WTC11 (cell line): ENCODE results near the gene FAM200A. TPM values are rescaled to one million over a fixed set of nuclear protein-coding genes. Genes with fewer than 3 reads are reported as not detected.
A peak's percentile ranks its signal among the peaks of the same experiment; 100 is the strongest.
"Not testable (repeated sequence)": the region's sequence is repeated elsewhere in the genome, so short reads cannot be mapped to it uniquely, and the experiment has no call there.

Experiments used
- ATAC-seq: fragments of 200-7000 bp; cut with Tn5 transposase; 2 replicates; pipeline ENCODE4 v1.10.0; 2021; ENCODE audit warnings: mild to moderate bottlenecking, moderate library complexity
- CTCF ChIA-PET: fragments of 300-600 bp; sonication (Branson Sonifier 250); formaldehyde crosslinking; loops from one replicate; lab custom pipeline; 2021; ENCODE audit warnings: antibody characterized with exemption; lab: Charles Lee
- POLR2A ChIA-PET: fragments of 350-600 bp; sonication (Branson Sonifier 250); formaldehyde crosslinking; loops from one replicate; lab custom pipeline; 2021; ENCODE audit warnings: antibody characterized with exemption; lab: Charles Lee
- DNase-seq: peaks from one replicate; pipeline ENCODE4 v3.0.0; 2021; ENCODE audit warnings: low spot score
- H3K27ac Mint-ChIP-seq: 2 replicates; pipeline ENCODE4 v1.8.0; 2021; ENCODE audit warnings: mixed read lengths
- H3K27me3 Mint-ChIP-seq: 2 replicates; pipeline ENCODE4 v1.8.0; 2021; ENCODE audit warnings: low read depth, mild to moderate bottlenecking, moderate library complexity, mixed read lengths
- H3K36me3 Mint-ChIP-seq: 2 replicates; pipeline ENCODE4 v1.8.0; 2021; ENCODE audit warnings: mixed read lengths
- H3K4me1 Mint-ChIP-seq: 2 replicates; pipeline ENCODE4 v1.8.0; 2022; ENCODE audit warnings: mixed read lengths
- H3K4me3 Mint-ChIP-seq: 2 replicates; pipeline ENCODE4 v1.8.0; 2021; ENCODE audit warnings: mild to moderate bottlenecking, moderate library complexity, mixed read lengths
- H3K9me3 Mint-ChIP-seq: 2 replicates; pipeline ENCODE4 v1.8.0; 2021; ENCODE audit warnings: mixed read lengths
- ARID4B ChIP-seq: sonication (generic); formaldehyde crosslinking; IDR thresholded peaks from 2 replicates; pipeline ENCODE4 v1.8.0; 2023; ENCODE audit warnings: missing genetic modification reagents, mild to moderate bottlenecking, borderline replicate concordance
- ATF1 ChIP-seq: sonication (generic); formaldehyde crosslinking; IDR thresholded peaks from 2 replicates; pipeline ENCODE4 v1.8.1; 2023; ENCODE audit warnings: mild to moderate bottlenecking, moderate library complexity, missing genetic modification reagents
- CBFB ChIP-seq: sonication (generic); formaldehyde crosslinking; IDR thresholded peaks from 2 replicates; pipeline ENCODE4 v1.8.1; 2022; ENCODE audit warnings: mild to moderate bottlenecking, low read depth, missing genetic modification reagents
- CREB1 ChIP-seq: sonication (generic); formaldehyde crosslinking; IDR thresholded peaks from 2 replicates; pipeline ENCODE4 v1.8.0; 2023; ENCODE audit warnings: mild to moderate bottlenecking, missing genetic modification reagents
- ETV6 ChIP-seq: sonication (generic); formaldehyde crosslinking; IDR thresholded peaks from 2 replicates; pipeline ENCODE4 v1.8.1; 2022; ENCODE audit warnings: mild to moderate bottlenecking, missing genetic modification reagents
- FOXK1 ChIP-seq: sonication (generic); formaldehyde crosslinking; IDR thresholded peaks from 2 replicates; pipeline ENCODE4 v1.8.0; 2022; ENCODE audit warnings: mild to moderate bottlenecking, moderate library complexity, missing genetic modification reagents
- FOXP1 ChIP-seq: sonication (generic); formaldehyde crosslinking; IDR thresholded peaks from 2 replicates; pipeline ENCODE4 v1.8.0; 2022; ENCODE audit warnings: missing genetic modification reagents, mild to moderate bottlenecking, moderate library complexity, borderline replicate concordance
- GABPB1 ChIP-seq: sonication (generic); formaldehyde crosslinking; IDR thresholded peaks from 2 replicates; pipeline ENCODE4 v1.8.1; 2023; ENCODE audit warnings: mild to moderate bottlenecking, missing genetic modification reagents
- HMGA2 ChIP-seq: fragments of 250-450 bp; sonication (Bioruptor Pico); IDR thresholded peaks from 2 replicates; pipeline ENCODE4 v1.4.0; 2021; ENCODE audit warnings: mild to moderate bottlenecking, moderate library complexity
- JUN ChIP-seq: sonication (generic); formaldehyde crosslinking; IDR thresholded peaks from 2 replicates; pipeline ENCODE4 v1.8.0; 2023; ENCODE audit warnings: mild to moderate bottlenecking, missing genetic modification reagents
- RELA ChIP-seq: sonication (generic); formaldehyde crosslinking; IDR thresholded peaks from 2 replicates; pipeline ENCODE4 v1.8.1; 2022; ENCODE audit warnings: missing genetic modification reagents, mild to moderate bottlenecking, borderline replicate concordance
- SMAD3 ChIP-seq: sonication (generic); formaldehyde crosslinking; IDR thresholded peaks from 2 replicates; pipeline ENCODE4 v1.8.0; 2022; ENCODE audit warnings: missing genetic modification reagents, mild to moderate bottlenecking, borderline replicate concordance
- SMAD4 ChIP-seq: sonication (generic); formaldehyde crosslinking; IDR thresholded peaks from 2 replicates; pipeline ENCODE4 v1.8.0; 2022; ENCODE audit warnings: mild to moderate bottlenecking, missing genetic modification reagents
- SP1 ChIP-seq: sonication (generic); formaldehyde crosslinking; conservative IDR thresholded peaks from 2 replicates; pipeline ENCODE4 v1.8.1; 2022; ENCODE audit warnings: missing genetic modification reagents
- TCF7 ChIP-seq: sonication (generic); formaldehyde crosslinking; IDR thresholded peaks from 2 replicates; pipeline ENCODE4 v1.8.0; 2022; ENCODE audit warnings: mild to moderate bottlenecking, low read depth, missing genetic modification reagents, moderate library complexity
- ZMAT4 ChIP-seq: fragments of 250-450 bp; sonication (Bioruptor Pico); IDR thresholded peaks from 2 replicates; pipeline ENCODE4 v1.9.0; 2021; ENCODE audit warnings: mild to moderate bottlenecking
- ZNF121 ChIP-seq: sonication (generic); formaldehyde crosslinking; IDR thresholded peaks from 2 replicates; pipeline ENCODE4 v1.8.0; 2023; ENCODE audit warnings: missing genetic modification reagents
- ZNF263 ChIP-seq: sonication (generic); formaldehyde crosslinking; IDR thresholded peaks from 2 replicates; pipeline ENCODE4 v1.8.1; 2022; ENCODE audit warnings: low read depth, mild to moderate bottlenecking, moderate library complexity, missing genetic modification reagents
- ZNF425 ChIP-seq: fragments of 250-450 bp; sonication (Bioruptor Pico); conservative IDR thresholded peaks from 2 replicates; pipeline ENCODE4 v1.9.0; 2021; ENCODE audit warnings: mild to moderate bottlenecking
- total RNA-seq: library from RNA; stranded (reverse); gene quantifications from 3 replicates; pipeline ENCODE4 v1.2.3, GENCODE V29; 2021
- TF ChIP-seq, protein P1 (sequence below): sonication (generic); formaldehyde crosslinking; IDR thresholded peaks from 2 replicates; pipeline ENCODE4 v1.8.0; 2022; ENCODE audit warnings: mild to moderate bottlenecking, missing genetic modification reagents
- TF ChIP-seq, protein P2 (sequence below): sonication (generic); formaldehyde crosslinking; IDR thresholded peaks from 2 replicates; pipeline ENCODE4 v1.8.1; 2023; ENCODE audit warnings: mild to moderate bottlenecking, missing genetic modification reagents, borderline replicate concordance

Gene FAM200A
- total RNA-seq, 1 experiment from 2014 or later, result 5.9 TPM

- TF ChIP-seq CBFB, result no peak
- no peak for TF ChIP-seq FOXP1
- TF ChIP-seq ZNF425 (CRISPR knock-in tag), result no peak
- no peak for TF ChIP-seq CREB1 (CRISPR knock-in tag)
- no peak for TF ChIP-seq FOXK1 (CRISPR knock-in tag)
- no peak for TF ChIP-seq JUN
- TF ChIP-seq ZMAT4 (CRISPR knock-in tag), result no peak
- ATAC-seq (no peak), DNase-seq (no peak)
- ChIA-PET POLR2A (no interaction called here), CTCF (no interaction called here)
- Mint-ChIP-seq H3K27ac (no peak overlapping the region; the same call in 1 of the 2 replicates), H3K27me3 (no peaks in the 10 kb centered on the region), H3K36me3 (peaks cover 44% of the 10 kb centered on the region), H3K4me3 (no peak overlapping the region), H3K9me3 (no peaks in the 10 kb centered on the region), H3K4me1 (peaks cover 19% of the 10 kb centered on the region)
These were observed 21.3 kb upstream of the FAM200A start for GRCh38 chr7:99573257-99573656.

DNA sequence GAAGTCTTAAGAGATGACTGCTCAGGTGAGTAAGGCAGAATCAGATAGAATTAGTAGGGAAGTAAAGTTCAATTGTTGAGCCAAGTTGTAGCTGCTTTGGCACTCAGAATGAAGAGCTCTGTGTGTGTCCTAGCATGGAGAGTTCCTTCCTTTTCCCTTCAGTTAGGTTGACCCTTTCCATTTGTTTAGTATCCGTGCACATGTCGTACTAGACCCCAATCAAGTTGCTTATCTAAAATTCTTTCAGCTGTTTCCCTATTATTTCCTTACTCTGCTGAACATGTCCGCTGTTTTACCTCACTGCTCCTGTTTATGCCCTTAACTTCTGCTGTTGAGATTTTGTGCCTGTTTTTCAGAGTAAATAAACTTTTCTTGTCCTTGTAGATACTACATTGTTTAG, 19.9 kb upstream of the FAM200A start:
- no peak for ATAC-seq
- Mint-ChIP-seq H3K36me3 (peaks cover 44% of the 10 kb centered on the region), H3K4me1 (peaks cover 19% of the 10 kb centered on the region), H3K4me3 (no peak overlapping the region), H3K9me3 (no peaks in the 10 kb centered on the region), H3K27me3 (no peaks in the 10 kb centered on the region), H3K27ac (no peak overlapping the region)
- DNase-seq, result no peak
- POLR2A ChIA-PET, result no interaction called here
- no peak for TF ChIP-seq TCF7 (CRISPR knock-in tag)
- no peak for TF ChIP-seq SMAD3 (CRISPR knock-in tag)
- TF ChIP-seq ZNF263 (CRISPR knock-in tag), result no peak
- TF ChIP-seq HMGA2, result no peak
- no peak for TF ChIP-seq GABPB1 (CRISPR knock-in tag)
- no peak for TF ChIP-seq SP1
- TF ChIP-seq RELA, result no peak
- TF ChIP-seq, protein P1, sequence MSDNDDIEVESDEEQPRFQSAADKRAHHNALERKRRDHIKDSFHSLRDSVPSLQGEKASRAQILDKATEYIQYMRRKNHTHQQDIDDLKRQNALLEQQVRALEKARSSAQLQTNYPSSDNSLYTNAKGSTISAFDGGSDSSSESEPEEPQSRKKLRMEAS (CRISPR knock-in tag), result no peak
- CTCF ChIA-PET, result interaction anchor here (1.0 kb wide), 1 partner anchor 113 kb away, joined by 3 read pairs; no protein-coding TSS in a partner anchor

GRCh38 chr7:99568770-99569169, 16.9 kb upstream of the FAM200A start:
- peak; percentile 77 for TF ChIP-seq ZNF121 (CRISPR knock-in tag)
- peaks cover 60% of the 10 kb centered on the region for H3K36me3 Mint-ChIP-seq
- H3K4me1 Mint-ChIP-seq, CTCF ChIA-PET, DNase-seq, H3K4me3 Mint-ChIP-seq, H3K27ac Mint-ChIP-seq, POLR2A ChIA-PET, H3K27me3 Mint-ChIP-seq, ATAC-seq, H3K9me3 Mint-ChIP-seq: not testable (repeated sequence)

GRCh38 chr7:99563650-99564049, 11.7 kb upstream of the FAM200A start:
- H3K27me3 Mint-ChIP-seq, result no peaks in the 10 kb centered on the region
- ChIA-PET CTCF (interaction anchor here (0.6 kb wide), 1 partner anchor 75 kb away, joined by 3 read pairs; no protein-coding TSS in a partner anchor), POLR2A (no interaction called here)
- DNase-seq, result no peak
- peaks cover 54% of the 10 kb centered on the region for H3K36me3 Mint-ChIP-seq
- H3K4me1 Mint-ChIP-seq, result no peaks in the 10 kb centered on the region
- H3K4me3 Mint-ChIP-seq, result no peak overlapping the region
- ATAC-seq, result no peak
- H3K27ac Mint-ChIP-seq, result no peak overlapping the region
- no peaks in the 10 kb centered on the region for H3K9me3 Mint-ChIP-seq
- no peak for TF ChIP-seq ARID4B (CRISPR knock-in tag)
- TF ChIP-seq HMGA2, result no peak
- TF ChIP-seq RELA, result no peak
- TF ChIP-seq ETV6 (CRISPR knock-in tag), result no peak
- no peak for TF ChIP-seq SMAD4 (CRISPR knock-in tag)
- TF ChIP-seq, protein P2, sequence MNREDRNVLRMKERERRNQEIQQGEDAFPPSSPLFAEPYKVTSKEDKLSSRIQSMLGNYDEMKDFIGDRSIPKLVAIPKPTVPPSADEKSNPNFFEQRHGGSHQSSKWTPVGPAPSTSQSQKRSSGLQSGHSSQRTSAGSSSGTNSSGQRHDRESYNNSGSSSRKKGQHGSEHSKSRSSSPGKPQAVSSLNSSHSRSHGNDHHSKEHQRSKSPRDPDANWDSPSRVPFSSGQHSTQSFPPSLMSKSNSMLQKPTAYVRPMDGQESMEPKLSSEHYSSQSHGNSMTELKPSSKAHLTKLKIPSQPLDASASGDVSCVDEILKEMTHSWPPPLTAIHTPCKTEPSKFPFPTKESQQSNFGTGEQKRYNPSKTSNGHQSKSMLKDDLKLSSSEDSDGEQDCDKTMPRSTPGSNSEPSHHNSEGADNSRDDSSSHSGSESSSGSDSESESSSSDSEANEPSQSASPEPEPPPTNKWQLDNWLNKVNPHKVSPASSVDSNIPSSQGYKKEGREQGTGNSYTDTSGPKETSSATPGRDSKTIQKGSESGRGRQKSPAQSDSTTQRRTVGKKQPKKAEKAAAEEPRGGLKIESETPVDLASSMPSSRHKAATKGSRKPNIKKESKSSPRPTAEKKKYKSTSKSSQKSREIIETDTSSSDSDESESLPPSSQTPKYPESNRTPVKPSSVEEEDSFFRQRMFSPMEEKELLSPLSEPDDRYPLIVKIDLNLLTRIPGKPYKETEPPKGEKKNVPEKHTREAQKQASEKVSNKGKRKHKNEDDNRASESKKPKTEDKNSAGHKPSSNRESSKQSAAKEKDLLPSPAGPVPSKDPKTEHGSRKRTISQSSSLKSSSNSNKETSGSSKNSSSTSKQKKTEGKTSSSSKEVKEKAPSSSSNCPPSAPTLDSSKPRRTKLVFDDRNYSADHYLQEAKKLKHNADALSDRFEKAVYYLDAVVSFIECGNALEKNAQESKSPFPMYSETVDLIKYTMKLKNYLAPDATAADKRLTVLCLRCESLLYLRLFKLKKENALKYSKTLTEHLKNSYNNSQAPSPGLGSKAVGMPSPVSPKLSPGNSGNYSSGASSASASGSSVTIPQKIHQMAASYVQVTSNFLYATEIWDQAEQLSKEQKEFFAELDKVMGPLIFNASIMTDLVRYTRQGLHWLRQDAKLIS (CRISPR knock-in tag), result no peak
- no peak for TF ChIP-seq ATF1 (CRISPR knock-in tag)
